Suppressor macrophage (primary cell): ENCODE data around the gene TAT.
A peak's percentile ranks its signal among the peaks of the same experiment; 100 is the strongest.

ENCODE experiments used
- DNase-seq, 4 experiments: peaks; one replicate each; pipeline ENCODE4 v3.0.0-alpha.2; 2020 to 2022

TAT gene

GRCh38 chr16:71537643-71538042 lies 39.2 kb downstream of the TAT start:
- DNase-seq, result peak; percentile 38 to 63 (median 49)

- no peak for DNase-seq
These were observed 40.0 kb downstream of the TAT start for GRCh38 chr16:71536752-71537499.

GRCh38 chr16:71532366-71532765 lies 44.5 kb downstream of the TAT start:
- DNase-seq, result no peak

- DNase-seq, result no peak
These were observed 48.0 kb downstream of the TAT start for GRCh38 chr16:71528863-71529262.

GRCh38 chr16:71528257-71528656 lies 48.6 kb downstream of the TAT start:
- DNase-seq, result no peak

GRCh38 chr16:71526111-71526631 lies 50.7 kb downstream of the TAT start, which contains the start of gene CHST4:
Gene CHST4 (plus strand): TSS chr16:71526426. CDS start chr16:71536678, 10,252 bp downstream.
- peak; percentile 35 to 55 (median 50) for DNase-seq

- no peak for DNase-seq
These were observed 52.0 kb downstream of the TAT start for GRCh38 chr16:71524566-71525553.

- no peak for DNase-seq
These were observed 56.3 kb downstream of the TAT start for GRCh38 chr16:71520550-71520949.
